HL-60 (cell line): ENCODE measurements around the gene KRTAP4-7.
"Not testable (repeated sequence)": the region's sequence is repeated elsewhere in the genome, so short reads cannot be mapped to it uniquely, and the experiment has no call there.

ENCODE experiments used
- DNase-seq, 2 experiments: peaks; one replicate each; pipeline ENCODE4 v3.0.0-alpha.2; 2010 to 2020; ENCODE audit warnings: low read depth in 1 of 2, low spot score in 1 of 2
- H3K27ac ChIP-seq: fragments of 250-450 bp; sonication (Bioruptor Pico); replicated peaks from 2 replicates; pipeline ENCODE4 v1.5.1; 2020; ENCODE audit warnings: mild to moderate bottlenecking, moderate library complexity
- H3K27me3 ChIP-seq: fragments of 250-450 bp; sonication (Bioruptor Pico); 2 replicates; pipeline ENCODE4 v1.5.1; 2021; ENCODE audit warnings: mild to moderate bottlenecking, moderate library complexity; ENCODE audit not compliant: insufficient read depth, poor library complexity, severe bottlenecking
- H3K4me3 ChIP-seq: replicated peaks from 2 replicates; pipeline ENCODE4 v1.5.1; 2011; ENCODE audit warnings: mild to moderate bottlenecking, control low read depth, low read length; ENCODE audit not compliant: insufficient read depth
- CTCF ChIP-seq: IDR thresholded peaks from one replicate; pipeline ENCODE4 v1.5.1; 2011; ENCODE audit warnings: low read length, control low read depth, inconsistent platforms; ENCODE audit not compliant: insufficient read depth
- GABPA ChIP-seq: IDR thresholded peaks from 2 replicates; pipeline ENCODE4 v1.6.1; 2012; ENCODE audit warnings: low read depth
- POLR2AphosphoS5 ChIP-seq: IDR thresholded peaks from 2 replicates; pipeline ENCODE4 v1.6.1; 2012; ENCODE audit warnings: low read depth
- REST ChIP-seq: IDR thresholded peaks from 2 replicates; pipeline ENCODE4 v1.6.1; 2012; ENCODE audit warnings: low read depth; ENCODE audit not compliant: insufficient replicate concordance
- SPI1 ChIP-seq: IDR thresholded peaks from 2 replicates; pipeline ENCODE4 v1.6.1; 2012; ENCODE audit warnings: low read depth, mild to moderate bottlenecking, borderline replicate concordance

The KRTAP4-7 gene

GRCh38 chr17:41098481-41098880 lies 14.5 kb downstream of the KRTAP4-7 start:
- DNase-seq: no peak
- TF ChIP-seq REST (no peak), GABPA (no peak), CTCF (no peak), SPI1 (no peak), POLR2AphosphoS5 (no peak)
- Histone ChIP-seq H3K4me3 (no peak overlapping the region), H3K27ac (no peak overlapping the region), H3K27me3 (no peaks in the 10 kb centered on the region)

GRCh38 chr17:41099682-41100480 lies 15.9 kb downstream of the KRTAP4-7 start:
- H3K27ac ChIP-seq, H3K4me3 ChIP-seq, DNase-seq, H3K27me3 ChIP-seq: not testable (repeated sequence)

GRCh38 chr17:41101586-41102259 lies 17.8 kb downstream of the KRTAP4-7 start, which contains the start of gene KRTAP4-16:
TSS of gene KRTAP4-16 (minus strand) at chr17:41102209. CDS start at chr17:41102209, 0 bp downstream.
- DNase-seq: no peak
- Histone ChIP-seq H3K4me3 (no peak within 1 kb of the TSS), H3K27me3 (no peaks in the 10 kb centered on the region), H3K27ac (no peak within 1 kb of the TSS)
- no peak for TF ChIP-seq REST

GRCh38 chr17:41103896-41104295 lies 19.9 kb downstream of the KRTAP4-7 start:
- no peak overlapping the region for H3K27ac ChIP-seq

More at GRCh38 chr17:41103896-41104295, 19.9 kb downstream of the KRTAP4-7 start:
- no peak for DNase-seq
- Histone ChIP-seq H3K27me3 (no peaks in the 10 kb centered on the region), H3K4me3 (no peak overlapping the region)
- TF ChIP-seq GABPA (no peak), SPI1 (no peak), POLR2AphosphoS5 (no peak), CTCF (no peak), REST (no peak)
